H1 (cell line): ENCODE data around the gene NAMPT. TPM values are rescaled to one million over a fixed set of nuclear protein-coding genes. Genes with fewer than 3 reads are reported as not detected.

ENCODE experiments used
- CTCF ChIA-PET: fragments of 300-600 bp; sonication (Branson Sonifier 250); formaldehyde crosslinking; loops from one replicate; lab custom pipeline; 2021; ENCODE audit not compliant: partially characterized antibody; lab: Charles Lee
- POLR2A ChIA-PET: fragments of 300-600 bp; sonication (Branson Sonifier 250); formaldehyde crosslinking; loops from one replicate; lab custom pipeline; 2021; ENCODE audit warnings: inconsistent platforms; ENCODE audit not compliant: partially characterized antibody; lab: Charles Lee
- DNase-seq, 2 experiments: peaks; one replicate each; pipeline versions ENCODE4 v3.0.0 to v3.0.0-alpha.2; 2010 to 2022; ENCODE audit warnings: low spot score in 2 of 2, low read depth in 1 of 2, mixed read lengths in 1 of 2
- FAIRE-seq: peaks from 2 replicates; lab custom pipeline; 2011; peaks lifted over from hg19 to GRCh38; lab: Jason Lieb, UNC
- H2AFZ ChIP-seq: 2 replicates; pipeline ENCODE4 v1.8.1; 2012; ENCODE audit warnings: low read length, inconsistent platforms
- H2AK5ac ChIP-seq: 2 replicates; pipeline ENCODE4 v1.6.1; 2013; ENCODE audit warnings: low read depth, low read length
- H2BK120ac ChIP-seq: replicated peaks from 2 replicates; pipeline ENCODE3; 2013; ENCODE audit warnings: low read depth, low read length, inconsistent platforms
- H2BK12ac ChIP-seq: 2 replicates; pipeline ENCODE4 v1.6.1; 2013; ENCODE audit warnings: low read depth, low read length
- H2BK15ac ChIP-seq: 2 replicates; pipeline ENCODE4 v1.6.1; 2013; ENCODE audit warnings: low read length
- H2BK20ac ChIP-seq: 2 replicates; pipeline ENCODE4 v1.6.1; 2013; ENCODE audit warnings: low read length
- H2BK5ac ChIP-seq: 2 replicates; pipeline ENCODE4 v1.6.1; 2013; ENCODE audit warnings: low read depth, low read length
- H3K14ac ChIP-seq: 2 replicates; pipeline ENCODE4 v1.6.1; 2013; ENCODE audit warnings: inconsistent platforms; ENCODE audit not compliant: insufficient read length
- H3K18ac ChIP-seq: 2 replicates; pipeline ENCODE4 v1.6.1; 2013; ENCODE audit warnings: low read length; ENCODE audit errors: extremely low read depth
- H3K23ac ChIP-seq: 2 replicates; pipeline ENCODE4 v1.6.1; 2013; ENCODE audit warnings: inconsistent platforms; ENCODE audit not compliant: insufficient read length
- H3K23me2 ChIP-seq: 2 replicates; pipeline ENCODE4 v1.6.1; 2013; ENCODE audit warnings: low read depth, low read length
- H3K27ac ChIP-seq: 2 replicates; pipeline ENCODE4 v1.6.1; 2011; ENCODE audit warnings: low read depth, low read length, inconsistent platforms
- H3K27me3 ChIP-seq, 4 experiments: replicated peaks in 1 of 4; 1 replicate in 1 of 4; 2 replicates in 3 of 4; pipeline versions ENCODE4 v1.6.1 to v1.8.1; 2011 to 2013; ENCODE audit warnings: low read length in 3 of 4, mild to moderate bottlenecking in 3 of 4, inconsistent platforms in 2 of 4, mixed read lengths in 2 of 4, moderate library complexity in 1 of 4; ENCODE audit not compliant: control insufficient read depth in 3 of 4, insufficient read depth in 3 of 4; ENCODE audit errors: extremely low read depth in 1 of 4
- H3K36me3 ChIP-seq, 4 experiments: 2 replicates each; pipeline versions ENCODE4 v1.6.1 to v1.8.1; 2011 to 2013; ENCODE audit warnings: mild to moderate bottlenecking in 4 of 4, low read length in 3 of 4, moderate library complexity in 2 of 4, control low read depth in 1 of 4, inconsistent platforms in 1 of 4; ENCODE audit not compliant: insufficient read depth in 4 of 4, control insufficient read depth in 2 of 4
- H3K4ac ChIP-seq: replicated peaks from 2 replicates; pipeline ENCODE3; 2013; ENCODE audit warnings: low read length, low read depth, mixed read lengths, inconsistent platforms; ENCODE audit not compliant: insufficient read length
- H3K4me1 ChIP-seq, 4 experiments: replicated peaks in 1 of 4; 1 replicate in 1 of 4; 2 replicates in 3 of 4; pipeline versions ENCODE4 v1.6.1 to v1.8.1; 2011 to 2013; ENCODE audit warnings: low read length in 3 of 4, inconsistent platforms in 2 of 4, mixed read lengths in 1 of 4; ENCODE audit not compliant: insufficient read depth in 4 of 4, control insufficient read depth in 3 of 4
- H3K4me2 ChIP-seq, 2 experiments: 2 replicates each; pipeline versions ENCODE4 v1.6.1 to v1.8.1; 2011 to 2013; ENCODE audit warnings: low read depth in 2 of 2, low read length in 2 of 2, control low read depth in 1 of 2, inconsistent platforms in 1 of 2, mild to moderate bottlenecking in 1 of 2; ENCODE audit not compliant: insufficient read depth in 1 of 2
- H3K4me3 ChIP-seq, 4 experiments: fragments of 200-600, 300-600 bp in 1 of 4; sonication (generic), shearing (Covaris generic), sonication (Bioruptor Twin) in 1 of 4; 2 replicates each; pipeline versions ENCODE4 v1.5.1 to v1.8.1; 2011 to 2016; ENCODE audit warnings: low read length in 4 of 4, low read depth in 3 of 4, control low read depth in 2 of 4, inconsistent platforms in 2 of 4, mild to moderate bottlenecking in 2 of 4, mixed read lengths in 1 of 4, moderate library complexity in 1 of 4; ENCODE audit not compliant: insufficient read depth in 2 of 4; ENCODE audit errors: extremely low read depth in 1 of 4
- H3K56ac ChIP-seq: replicated peaks from 2 replicates; pipeline ENCODE3; 2013; ENCODE audit warnings: low read depth, mild to moderate bottlenecking, mixed read lengths, low read length, inconsistent platforms; ENCODE audit not compliant: insufficient read length
- H3K79me1 ChIP-seq: 2 replicates; pipeline ENCODE4 v1.6.1; 2013; ENCODE audit warnings: low read depth, low read length, control low read depth
- H3K79me2 ChIP-seq, 2 experiments: 2 replicates each; pipeline versions ENCODE4 v1.6.1 to v1.8.1; 2012 to 2013; ENCODE audit warnings: low read length in 2 of 2, mild to moderate bottlenecking in 2 of 2, inconsistent platforms in 1 of 2; ENCODE audit not compliant: insufficient read depth in 2 of 2, control insufficient read depth in 1 of 2
- H3K9ac ChIP-seq, 4 experiments: replicated peaks in 1 of 4; 1 replicate in 1 of 4; 2 replicates in 3 of 4; pipeline versions ENCODE4 v1.6.1 to v1.8.1; 2011 to 2013; ENCODE audit warnings: low read depth in 3 of 4, low read length in 3 of 4, control low read depth in 2 of 4, mild to moderate bottlenecking in 2 of 4, moderate library complexity in 2 of 4, inconsistent platforms in 1 of 4; ENCODE audit errors: extremely low read depth in 1 of 4
- H3K9me3 ChIP-seq, 2 experiments: 2 replicates each; pipeline versions ENCODE4 v1.6.1 to v1.8.1; 2012 to 2013; ENCODE audit warnings: mild to moderate bottlenecking in 2 of 2, moderate library complexity in 2 of 2, control low read depth in 1 of 2, inconsistent platforms in 1 of 2, low read depth in 1 of 2, low read length in 1 of 2, mixed read lengths in 1 of 2; ENCODE audit not compliant: insufficient read depth in 2 of 2
- H4K20me1 ChIP-seq, 2 experiments: replicated peaks in 1 of 2; 2 replicates each; pipeline versions ENCODE3 to v1.8.1; 2011 to 2013; ENCODE audit warnings: inconsistent platforms in 2 of 2, low read length in 2 of 2, mild to moderate bottlenecking in 1 of 2; ENCODE audit not compliant: insufficient read depth in 2 of 2, control insufficient read depth in 1 of 2
- H4K5ac ChIP-seq: 2 replicates; pipeline ENCODE4 v1.6.1; 2013; ENCODE audit warnings: low read length, low read depth, mixed read lengths, inconsistent platforms; ENCODE audit not compliant: insufficient read length
- H4K8ac ChIP-seq: 2 replicates; pipeline ENCODE4 v1.8.0; 2013; ENCODE audit warnings: mild to moderate bottlenecking, moderate library complexity, low read length, inconsistent platforms; ENCODE audit not compliant: insufficient read depth; ENCODE audit errors: extremely low read depth
- H4K91ac ChIP-seq: replicated peaks from 2 replicates; pipeline ENCODE3; 2013; ENCODE audit warnings: low read length, mixed read lengths, inconsistent platforms; ENCODE audit not compliant: insufficient read length
- EGR1 ChIP-seq: IDR thresholded peaks from 2 replicates; pipeline ENCODE4 v1.6.1; 2011; ENCODE audit warnings: low read depth, low read length, borderline replicate concordance
- SUZ12 ChIP-seq: fragments of 200-600 bp; sonication (generic); IDR thresholded peaks from 2 replicates; pipeline ENCODE4 v1.6.1; 2012; ENCODE audit warnings: mild to moderate bottlenecking, inconsistent platforms, low read length, moderate library complexity, mixed read lengths
- WGBS, 2 experiments: shearing (Covaris generic) in 1 of 2; methylation state at CpG; one replicate each; pipeline versions ENCODE4 v1.1.6 to v1.1.7; 2013 to 2015; ENCODE audit warnings: low lambda C conversion rate in 2 of 2, mixed read lengths in 2 of 2, inconsistent platforms in 1 of 2, low coverage in 1 of 2, missing lambda C conversion rate in 1 of 2; ENCODE audit not compliant: insufficient replicate concordance in 2 of 2, insufficient coverage in 1 of 2, insufficient read length in 1 of 2; ENCODE audit errors: extremely low coverage in 1 of 2, missing lambda C conversion rate in 1 of 2; 5-methylcytosine and 5-hydroxymethylcytosine counted together
- polyA plus RNA-seq, 7 experiments: library from polyadenylated mRNA; depleted of rRNA in 3 of 7; stranded (reverse) in 5 of 7; unstranded in 2 of 7; fragments of >200 nt in 5 of 7; fragments of 200-250 nt in 2 of 7; gene quantifications; 1 replicate in 5 of 7; 2 replicates in 1 of 7; 4 replicates in 1 of 7; pipeline versions ENCODE4 v1.2.1 to v1.2.3, GENCODE V29; 2011 to 2013; ENCODE audit warnings: missing spikeins in 2 of 7, mixed read lengths in 2 of 7
- total RNA-seq: library from RNA; stranded (reverse); fragmentation: NEBNext Ultra II Directional; extraction: Animal tissue kit (Norgen Biotek cat#: 25700); gene quantifications from 2 replicates; pipeline ENCODE4 v1.2.1, GENCODE V29; 2021
- TF ChIP-seq, protein P1 (sequence below): IDR thresholded peaks from 2 replicates; pipeline ENCODE4 v1.6.1; 2011; ENCODE audit warnings: low read length, improper control_type of control experiment

Gene NAMPT
- total and polyA plus RNA-seq, 2 of the 8 experiments (the other 6 are each of a cell fraction or from before 2014, with no cell fraction given): 15.4 to 95.9 TPM

DNA sequence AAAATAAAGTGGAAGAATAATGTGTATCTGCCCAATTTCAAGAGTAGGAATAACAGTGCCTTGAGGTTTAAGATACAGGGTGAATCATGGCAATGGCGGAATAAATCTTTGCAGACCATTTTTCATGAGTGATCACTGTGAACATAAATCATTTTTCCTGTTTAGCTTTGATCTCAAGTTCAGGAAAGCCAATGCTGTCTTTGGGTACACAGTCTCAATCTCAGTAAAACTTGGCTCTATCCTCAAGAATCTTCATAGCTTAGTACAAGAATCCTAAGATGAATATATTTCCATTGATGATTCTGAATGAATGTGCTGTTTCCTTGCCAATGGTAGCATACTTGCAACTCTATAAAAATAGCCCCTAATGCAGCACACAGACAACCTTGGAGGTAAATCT, 6.8 kb downstream of the NAMPT start:
- Histone ChIP-seq H3K23me2 (no peaks in the 10 kb centered on the region), H3K4me1 (no peaks in the 10 kb centered on the region; a peak in 1 of 7 replicates), H3K4me3 (no peak overlapping the region)

More for the DNA sequence above, 6.8 kb downstream of the NAMPT start:
- H4K8ac ChIP-seq: no peak overlapping the region
- H2BK12ac ChIP-seq: no peak overlapping the region
- H3K79me2 ChIP-seq: peaks cover 6 to 71% of the 10 kb centered on the region in 2 experiments; a peak in 3 of 4 replicates
- H3K79me1 ChIP-seq: no peaks in the 10 kb centered on the region
- no peak overlapping the region for H3K9ac ChIP-seq
- H3K27ac ChIP-seq: no peak overlapping the region
- no peak for DNase-seq
- no peak overlapping the region for H4K5ac ChIP-seq
- H4K91ac ChIP-seq: no peak overlapping the region
- no peak overlapping the region for H3K23ac ChIP-seq
- ChIA-PET CTCF (no interaction called here), POLR2A (no interaction called here)
- H2BK5ac ChIP-seq: no peak overlapping the region
- WGBS, 2 experiments: 100% methylated on average over 1 of the region's 1 CpG; no CpG with 5 or more reads in 1 of the 2 experiments
- FAIRE-seq: no peak
- H2BK15ac ChIP-seq: no peak overlapping the region
- no peak overlapping the region for H3K4ac ChIP-seq
- no peak overlapping the region for H2AFZ ChIP-seq
- H3K18ac ChIP-seq: no peak overlapping the region
- TF ChIP-seq, protein P1, sequence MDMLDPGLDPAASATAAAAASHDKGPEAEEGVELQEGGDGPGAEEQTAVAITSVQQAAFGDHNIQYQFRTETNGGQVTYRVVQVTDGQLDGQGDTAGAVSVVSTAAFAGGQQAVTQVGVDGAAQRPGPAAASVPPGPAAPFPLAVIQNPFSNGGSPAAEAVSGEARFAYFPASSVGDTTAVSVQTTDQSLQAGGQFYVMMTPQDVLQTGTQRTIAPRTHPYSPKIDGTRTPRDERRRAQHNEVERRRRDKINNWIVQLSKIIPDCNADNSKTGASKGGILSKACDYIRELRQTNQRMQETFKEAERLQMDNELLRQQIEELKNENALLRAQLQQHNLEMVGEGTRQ: no peak
- TF ChIP-seq EGR1 (no peak), SUZ12 (no peak)
- H3K56ac ChIP-seq: no peak overlapping the region
- H3K4me2 ChIP-seq: no peak overlapping the region
- no peaks in the 10 kb centered on the region for H3K9me3 ChIP-seq
- no peak overlapping the region for H2AK5ac ChIP-seq
- peaks cover 0 to 6% of the 10 kb centered on the region in 2 experiments for H4K20me1 ChIP-seq
- H3K27me3 ChIP-seq: no peaks in the 10 kb centered on the region
- no peak overlapping the region for H3K14ac ChIP-seq
- no peak overlapping the region for H2BK120ac ChIP-seq
- H2BK20ac ChIP-seq: no peak overlapping the region
- peaks cover 0 to 29% (median 9%) of the 10 kb centered on the region in 4 experiments; a peak in 3 of 8 replicates for H3K36me3 ChIP-seq
